Neural cell (in vitro differentiated cells): ENCODE data around the gene RGS1. TPM values are rescaled to one million over a fixed set of nuclear protein-coding genes. Genes with fewer than 3 reads are reported as not detected.

Source experiments
- H2AFZ ChIP-seq: fragments of 200-600, 300-800 bp; sonication (generic), shearing (Covaris generic); 2 replicates; pipeline ENCODE4 v1.6.0; 2014; ENCODE audit warnings: low read depth, mild to moderate bottlenecking, antibody characterized with exemption, low read length, moderate library complexity
- H3F3A ChIP-seq: fragments of 200-600 bp; shearing (Covaris generic); 2 replicates; pipeline ENCODE4 v1.6.1; 2016; ENCODE audit warnings: mild to moderate bottlenecking, moderate library complexity, mixed read lengths, antibody characterized with exemption, low read length; ENCODE audit not compliant: insufficient read depth, poor library complexity, severe bottlenecking
- H3K27ac ChIP-seq: fragments of 200-600, 300-800 bp; sonication (generic), shearing (Covaris generic); 2 replicates; pipeline ENCODE4 v1.5.1; 2014; ENCODE audit warnings: mild to moderate bottlenecking, low read length, moderate library complexity
- H3K27me3 ChIP-seq: fragments of 300-800, 200-600 bp; sonication (generic), shearing (Covaris generic); 2 replicates; pipeline ENCODE4 v1.6.0; 2014; ENCODE audit warnings: mild to moderate bottlenecking, low read depth, low read length, moderate library complexity; ENCODE audit not compliant: insufficient read depth
- H3K36me3 ChIP-seq: fragments of 300-800, 200-600 bp; sonication (generic), shearing (Covaris generic); 2 replicates; pipeline ENCODE4 v1.5.1; 2014; ENCODE audit warnings: mild to moderate bottlenecking, antibody characterized with exemption, low read length, moderate library complexity; ENCODE audit not compliant: insufficient read depth
- H3K4me2 ChIP-seq: fragments of 300-800, 200-600 bp; sonication (generic), shearing (Covaris generic); 2 replicates; pipeline ENCODE4 v1.6.0; 2014; ENCODE audit warnings: mild to moderate bottlenecking, low read length
- H3K4me3 ChIP-seq: fragments of 300-800, 200-600 bp; sonication (generic), shearing (Covaris generic); 2 replicates; pipeline ENCODE4 v1.5.1; 2014; ENCODE audit warnings: mild to moderate bottlenecking, low read length, moderate library complexity
- H3K79me2 ChIP-seq: fragments of 200-600 bp; shearing (Covaris generic); replicated peaks from 2 replicates; pipeline ENCODE4 v1.6.0; 2014; ENCODE audit warnings: mild to moderate bottlenecking, low read length, moderate library complexity; ENCODE audit not compliant: insufficient read depth
- H3K9ac ChIP-seq: fragments of 300-800, 200-600 bp; sonication (generic), shearing (Covaris generic); 2 replicates; pipeline ENCODE4 v1.6.1; 2016; ENCODE audit warnings: mild to moderate bottlenecking, low read length, mixed read lengths
- H3K9me2 ChIP-seq: fragments of 200-600 bp; shearing (Covaris generic); 2 replicates; pipeline ENCODE4 v1.6.1; 2016; ENCODE audit warnings: mild to moderate bottlenecking, low read length, mixed read lengths; ENCODE audit not compliant: insufficient read depth
- H3K9me3 ChIP-seq: fragments of 200-600, 300-800 bp; sonication (generic), shearing (Covaris generic); 2 replicates; pipeline ENCODE4 v1.6.1; 2016; ENCODE audit warnings: mild to moderate bottlenecking, mixed run types, low read length, moderate library complexity, mixed read lengths
- H4K20me1 ChIP-seq: fragments of 200-600 bp; shearing (Covaris generic); 2 replicates; pipeline ENCODE4 v1.6.1; 2016; ENCODE audit warnings: mild to moderate bottlenecking, mixed run types; ENCODE audit not compliant: insufficient read depth
- CTCF ChIP-seq: fragments of 450-650 bp; IDR thresholded peaks from 2 replicates; pipeline ENCODE4 v1.5.1; 2014; ENCODE audit warnings: antibody characterized with exemption, mild to moderate bottlenecking, moderate library complexity; ENCODE audit not compliant: poor library complexity, severe bottlenecking
- EP300 ChIP-seq: fragments of 450-650 bp; conservative IDR thresholded peaks from 2 replicates; pipeline ENCODE4 v1.6.1; 2014; ENCODE audit warnings: antibody characterized with exemption, mild to moderate bottlenecking, moderate library complexity; ENCODE audit not compliant: poor library complexity, severe bottlenecking
- EZH2 ChIP-seq: fragments of 200-600, 300-800 bp; shearing (Covaris generic), sonication (generic); IDR thresholded peaks from 2 replicates; pipeline ENCODE4 v1.6.1; 2014; ENCODE audit warnings: antibody characterized with exemption, low read length, borderline replicate concordance, mild to moderate bottlenecking; ENCODE audit not compliant: insufficient read depth, poor library complexity, severe bottlenecking
- MXI1 ChIP-seq: fragments of 450-650 bp; conservative IDR thresholded peaks from 2 replicates; pipeline ENCODE4 v1.6.1; 2014; ENCODE audit warnings: antibody characterized with exemption, mild to moderate bottlenecking; ENCODE audit not compliant: poor library complexity, severe bottlenecking
- POLR2AphosphoS5 ChIP-seq: IDR thresholded peaks from 2 replicates; pipeline ENCODE4 v1.6.1; 2012
- RAD21 ChIP-seq: fragments of 450-650 bp; conservative IDR thresholded peaks from 2 replicates; pipeline ENCODE4 v1.6.1; 2014; ENCODE audit warnings: antibody characterized with exemption, mild to moderate bottlenecking, moderate library complexity
- SMC3 ChIP-seq: fragments of 450-650 bp; conservative IDR thresholded peaks from 2 replicates; pipeline ENCODE4 v1.6.1; 2014; ENCODE audit warnings: antibody characterized with exemption, mild to moderate bottlenecking, moderate library complexity; ENCODE audit not compliant: poor library complexity
- TAF1 ChIP-seq: IDR thresholded peaks from 2 replicates; pipeline ENCODE4 v1.6.1; 2012; ENCODE audit warnings: low read depth
- polyA plus RNA-seq: library from polyadenylated mRNA; depleted of rRNA; stranded (reverse); fragments of >200 nt; gene quantifications from 2 replicates; pipeline ENCODE4 v1.2.3, GENCODE V29; 2014
- TF ChIP-seq, protein P1 (sequence below): IDR thresholded peaks from 2 replicates; pipeline ENCODE4 v1.6.1; 2012; ENCODE audit warnings: borderline replicate concordance

RGS1 gene
- polyA plus RNA-seq, 1 donor from 2014 or later, result not detected

- H3K9me2 ChIP-seq, result no peaks in the 10 kb centered on the region
- H3K9ac ChIP-seq, result no peak overlapping the region
- no peaks in the 10 kb centered on the region for H3K36me3 ChIP-seq
- no peaks in the 10 kb centered on the region for H4K20me1 ChIP-seq
- H3K4me3 ChIP-seq, result no peak overlapping the region
- no peak overlapping the region for H3K4me2 ChIP-seq
- no peak overlapping the region for H2AFZ ChIP-seq
- no peak overlapping the region for H3K27ac ChIP-seq
- TF ChIP-seq EP300, result no peak
- no peak for TF ChIP-seq CTCF
- TF ChIP-seq TAF1, result no peak
- no peak for TF ChIP-seq MXI1
- no peak for TF ChIP-seq POLR2AphosphoS5
- TF ChIP-seq RAD21, result no peak
- TF ChIP-seq SMC3, result no peak
- TF ChIP-seq EZH2, result no peak
- no peaks in the 10 kb centered on the region for H3K79me2 ChIP-seq
- H3F3A ChIP-seq, result no peaks in the 10 kb centered on the region
- no peaks in the 10 kb centered on the region for H3K27me3 ChIP-seq
- H3K9me3 ChIP-seq, result no peaks in the 10 kb centered on the region
Measured at GRCh38 chr1:192553741-192554140, 21.8 kb upstream of the RGS1 start.

- Histone ChIP-seq H2AFZ (no peak overlapping the region), H3K27me3 (no peaks in the 10 kb centered on the region), H3K9me2 (no peaks in the 10 kb centered on the region), H4K20me1 (no peaks in the 10 kb centered on the region), H3K9ac (no peak overlapping the region), H3F3A (no peaks in the 10 kb centered on the region), H3K36me3 (no peaks in the 10 kb centered on the region), H3K27ac (no peak overlapping the region), H3K4me3 (no peak overlapping the region), H3K79me2 (no peaks in the 10 kb centered on the region), H3K9me3 (no peaks in the 10 kb centered on the region), H3K4me2 (no peak overlapping the region)
- TF ChIP-seq POLR2AphosphoS5, result no peak
- no peak for TF ChIP-seq SMC3
- TF ChIP-seq EZH2, result no peak
- no peak for TF ChIP-seq EP300
- TF ChIP-seq MXI1, result no peak
- TF ChIP-seq CTCF, result no peak
- no peak for TF ChIP-seq RAD21
- TF ChIP-seq TAF1, result no peak
- TF ChIP-seq, protein P1, sequence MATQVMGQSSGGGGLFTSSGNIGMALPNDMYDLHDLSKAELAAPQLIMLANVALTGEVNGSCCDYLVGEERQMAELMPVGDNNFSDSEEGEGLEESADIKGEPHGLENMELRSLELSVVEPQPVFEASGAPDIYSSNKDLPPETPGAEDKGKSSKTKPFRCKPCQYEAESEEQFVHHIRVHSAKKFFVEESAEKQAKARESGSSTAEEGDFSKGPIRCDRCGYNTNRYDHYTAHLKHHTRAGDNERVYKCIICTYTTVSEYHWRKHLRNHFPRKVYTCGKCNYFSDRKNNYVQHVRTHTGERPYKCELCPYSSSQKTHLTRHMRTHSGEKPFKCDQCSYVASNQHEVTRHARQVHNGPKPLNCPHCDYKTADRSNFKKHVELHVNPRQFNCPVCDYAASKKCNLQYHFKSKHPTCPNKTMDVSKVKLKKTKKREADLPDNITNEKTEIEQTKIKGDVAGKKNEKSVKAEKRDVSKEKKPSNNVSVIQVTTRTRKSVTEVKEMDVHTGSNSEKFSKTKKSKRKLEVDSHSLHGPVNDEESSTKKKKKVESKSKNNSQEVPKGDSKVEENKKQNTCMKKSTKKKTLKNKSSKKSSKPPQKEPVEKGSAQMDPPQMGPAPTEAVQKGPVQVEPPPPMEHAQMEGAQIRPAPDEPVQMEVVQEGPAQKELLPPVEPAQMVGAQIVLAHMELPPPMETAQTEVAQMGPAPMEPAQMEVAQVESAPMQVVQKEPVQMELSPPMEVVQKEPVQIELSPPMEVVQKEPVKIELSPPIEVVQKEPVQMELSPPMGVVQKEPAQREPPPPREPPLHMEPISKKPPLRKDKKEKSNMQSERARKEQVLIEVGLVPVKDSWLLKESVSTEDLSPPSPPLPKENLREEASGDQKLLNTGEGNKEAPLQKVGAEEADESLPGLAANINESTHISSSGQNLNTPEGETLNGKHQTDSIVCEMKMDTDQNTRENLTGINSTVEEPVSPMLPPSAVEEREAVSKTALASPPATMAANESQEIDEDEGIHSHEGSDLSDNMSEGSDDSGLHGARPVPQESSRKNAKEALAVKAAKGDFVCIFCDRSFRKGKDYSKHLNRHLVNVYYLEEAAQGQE, result no peak
Measured at GRCh38 chr1:192554904-192555303, 20.7 kb upstream of the RGS1 start.
